T1000 (cell line): ENCODE data around the gene MVB12B.

Source experiments
- DNase-seq: peaks from one replicate; lab custom pipeline; 2025; ENCODE audit warnings: mixed read lengths; lab: John Stamatoyannopoulos, UW

MVB12B gene

GRCh38 chr9:126386088-126386487, 59.5 kb downstream of the MVB12B start:
- DNase-seq = no peak

- DNase-seq = no peak
Observed at GRCh38 chr9:126386776-126387175, 60.1 kb downstream of the MVB12B start.

GRCh38 chr9:126388964-126389708, 62.5 kb downstream of the MVB12B start:
- no peak for DNase-seq

GRCh38 chr9:126389992-126390391, 63.4 kb downstream of the MVB12B start:
- DNase-seq = no peak

GRCh38 chr9:126390923-126391322, 64.3 kb downstream of the MVB12B start:
- no peak for DNase-seq

- no peak for DNase-seq
Observed at GRCh38 chr9:126391713-126392661, 65.4 kb downstream of the MVB12B start.

GRCh38 chr9:126392662-126393371, 66.2 kb downstream of the MVB12B start:
- DNase-seq = no peak

- DNase-seq = no peak
Observed at GRCh38 chr9:126393876-126394275, 67.2 kb downstream of the MVB12B start.

- DNase-seq = no peak
Observed at GRCh38 chr9:126394802-126395201, 68.2 kb downstream of the MVB12B start.

GRCh38 chr9:126395439-126396212, 69.0 kb downstream of the MVB12B start:
- DNase-seq = no peak

- no peak for DNase-seq
Observed at GRCh38 chr9:126397056-126397455, 70.4 kb downstream of the MVB12B start.

GRCh38 chr9:126398403-126399058, 71.9 kb downstream of the MVB12B start:
- DNase-seq = peak; percentile 45

GRCh38 chr9:126399251-126399650, 72.6 kb downstream of the MVB12B start:
- no peak for DNase-seq

GRCh38 chr9:126399789-126400188, 73.2 kb downstream of the MVB12B start:
- no peak for DNase-seq

- DNase-seq = no peak
Observed at GRCh38 chr9:126400571-126400970, 73.9 kb downstream of the MVB12B start.

GRCh38 chr9:126401107-126401506, 74.5 kb downstream of the MVB12B start:
- DNase-seq = no peak

- no peak for DNase-seq
Observed at GRCh38 chr9:126401581-126401980, 75.0 kb downstream of the MVB12B start.

GRCh38 chr9:126403397-126403796, 76.8 kb downstream of the MVB12B start:
- no peak for DNase-seq

- DNase-seq = no peak
Observed at GRCh38 chr9:126404459-126404858, 77.8 kb downstream of the MVB12B start.

- no peak for DNase-seq
Observed at GRCh38 chr9:126406075-126406667, 79.5 kb downstream of the MVB12B start.
